GM21825 (cell line): ENCODE results near the gene MOAP1.
"Not testable (repeated sequence)": the region's sequence is repeated elsewhere in the genome, so short reads cannot be mapped to it uniquely, and the experiment has no call there.

ENCODE experiments used
- ATAC-seq: cut with Tn5 transposase; IDR thresholded peaks from one replicate; pipeline ENCODE4 v1.9.1; 2021; ENCODE audit warnings: mild to moderate bottlenecking, moderate library complexity; ENCODE audit not compliant: unreplicated experiment

The MOAP1 gene

GRCh38 chr14:93148979-93149378, 35.7 kb downstream of the MOAP1 start:
- ATAC-seq = no peak

GRCh38 chr14:93146119-93146518, 38.6 kb downstream of the MOAP1 start:
- ATAC-seq = no peak

- ATAC-seq = no peak
These were observed 41.6 kb downstream of the MOAP1 start for GRCh38 chr14:93142854-93143652.

- ATAC-seq = no peak
These were observed 46.8 kb downstream of the MOAP1 start for GRCh38 chr14:93137864-93138263.

GRCh38 chr14:93136508-93136907, 48.2 kb downstream of the MOAP1 start:
- ATAC-seq = not testable (repeated sequence)

- ATAC-seq = no peak
These were observed 48.7 kb downstream of the MOAP1 start for GRCh38 chr14:93136009-93136408.

- ATAC-seq = no peak
These were observed 49.3 kb downstream of the MOAP1 start for GRCh38 chr14:93135399-93135798.

- no peak for ATAC-seq
These were observed 51.2 kb downstream of the MOAP1 start for GRCh38 chr14:93133464-93133863.

- ATAC-seq = no peak
These were observed 52.1 kb downstream of the MOAP1 start for GRCh38 chr14:93132472-93133065.
